GM21390 (cell line): ENCODE results near the gene IGF1.

Source experiments
- ATAC-seq: cut with Tn5 transposase; IDR thresholded peaks from one replicate; pipeline ENCODE4 v1.9.1; 2021; ENCODE audit not compliant: unreplicated experiment

Gene IGF1

GRCh38 chr12:102498471-102498870 lies 18.1 kb upstream of the IGF1 start:
- ATAC-seq = no peak

- ATAC-seq = no peak
Measured at GRCh38 chr12:102497743-102498142, 17.4 kb upstream of the IGF1 start.

- no peak for ATAC-seq
Measured at GRCh38 chr12:102496591-102496990, 16.2 kb upstream of the IGF1 start.

DNA sequence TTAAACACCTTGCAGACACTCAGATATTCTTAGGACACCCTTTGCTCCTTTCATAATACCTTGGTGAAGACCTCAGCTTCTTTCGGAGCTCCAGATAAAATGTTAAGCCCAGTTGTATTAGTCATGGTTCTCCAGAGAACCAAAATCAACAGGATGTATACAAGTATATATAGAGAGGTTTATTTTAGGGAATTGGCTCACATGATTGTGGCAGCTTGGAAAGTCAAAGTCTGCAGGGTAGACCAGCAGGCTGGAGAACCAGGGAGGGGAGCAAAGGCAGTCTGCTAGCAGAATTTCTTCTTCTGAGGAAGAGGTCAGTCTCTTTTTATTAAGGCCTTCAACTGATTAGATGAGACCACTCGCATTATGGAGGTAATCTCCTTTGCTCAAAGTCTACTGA lies 6.9 kb upstream of the IGF1 start:
- ATAC-seq = no peak

DNA sequence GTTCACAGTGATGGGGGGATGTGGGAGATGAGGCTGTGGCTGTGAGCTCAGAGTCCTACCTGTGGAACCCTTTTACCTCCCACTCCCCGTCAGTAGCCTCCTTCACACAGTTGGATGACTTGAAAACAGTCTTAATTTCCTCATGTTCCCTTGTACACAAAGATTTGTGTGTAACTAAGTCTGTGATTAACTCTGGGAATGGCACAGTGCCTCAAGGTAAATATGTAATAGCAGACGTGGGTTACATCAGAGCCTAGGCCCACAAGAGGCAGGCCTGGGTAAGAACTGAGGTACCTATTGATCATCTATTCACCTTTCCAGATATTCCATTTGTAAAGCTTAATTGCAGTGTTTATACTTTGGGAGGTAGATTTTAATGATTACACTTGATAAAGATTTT lies 5.8 kb upstream of the IGF1 start:
- ATAC-seq = no peak

- peak; percentile 50 for ATAC-seq
Measured at GRCh38 chr12:102484428-102484958, 4.1 kb upstream of the IGF1 start.

- no peak for ATAC-seq
Measured at GRCh38 chr12:102484017-102484416, 3.7 kb upstream of the IGF1 start.

DNA sequence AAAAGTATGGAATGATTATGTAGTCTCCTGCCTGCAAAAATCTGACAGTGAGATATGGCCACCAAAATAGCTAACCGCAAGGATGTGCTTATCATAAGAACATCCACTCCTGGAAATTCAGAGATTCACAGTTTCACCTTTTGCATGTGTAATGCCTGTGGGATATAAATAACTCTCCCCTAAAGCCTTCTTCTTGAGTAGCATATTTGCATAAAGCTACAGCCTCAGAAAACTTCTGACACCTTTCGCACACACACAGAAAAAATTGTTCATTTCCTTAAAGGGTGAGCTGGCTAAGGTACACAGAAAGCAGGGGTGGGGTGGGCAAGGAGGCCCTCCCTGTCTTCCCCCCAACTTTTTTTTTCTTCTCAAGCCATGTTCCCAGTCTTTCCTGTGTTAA lies 3.1 kb upstream of the IGF1 start:
- peak; percentile 63 for ATAC-seq

- no peak for ATAC-seq
Measured at GRCh38 chr12:102481705-102482425, 1.5 kb upstream of the IGF1 start.

- no peak for ATAC-seq
Measured at GRCh38 chr12:102479939-102480338, 424 bp downstream of the IGF1 start.

DNA sequence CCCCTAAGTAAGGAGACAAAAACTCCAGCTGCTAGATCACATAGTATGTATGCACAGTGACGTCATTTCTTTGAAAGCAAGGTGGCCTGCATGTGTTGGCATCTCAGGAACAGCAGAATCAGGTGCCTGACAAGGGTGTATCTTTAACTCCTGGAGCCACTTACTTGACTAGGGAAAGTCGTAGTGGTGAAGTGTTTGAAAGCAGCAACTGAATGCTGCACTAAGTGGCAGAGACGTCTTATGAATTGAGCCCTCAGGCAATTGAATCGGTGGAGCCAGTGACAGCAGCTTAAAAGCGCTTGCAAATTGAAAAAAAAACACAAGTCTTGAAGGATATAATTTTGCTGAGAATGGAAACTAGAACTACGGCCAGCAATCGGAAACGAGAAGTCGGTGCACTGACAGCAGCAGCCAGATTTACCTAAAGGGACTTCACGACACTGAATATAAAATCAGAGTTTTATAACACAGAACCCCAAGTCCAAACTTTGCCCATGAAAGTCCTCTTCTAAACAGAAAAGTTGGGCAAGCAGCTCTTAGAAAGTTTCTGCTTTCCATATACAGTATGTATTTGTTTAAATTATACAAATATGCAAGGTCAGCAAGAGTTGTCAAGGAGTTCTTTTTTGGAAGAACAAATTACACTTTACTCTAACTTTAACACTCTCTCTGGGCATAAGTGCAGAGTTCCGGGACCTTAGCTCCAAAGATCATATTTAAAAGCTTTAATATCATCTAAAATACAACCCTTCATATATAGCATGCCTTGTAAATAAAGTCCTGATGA lies 1.1 kb downstream of the IGF1 start:
- ATAC-seq = peak; percentile 25

DNA sequence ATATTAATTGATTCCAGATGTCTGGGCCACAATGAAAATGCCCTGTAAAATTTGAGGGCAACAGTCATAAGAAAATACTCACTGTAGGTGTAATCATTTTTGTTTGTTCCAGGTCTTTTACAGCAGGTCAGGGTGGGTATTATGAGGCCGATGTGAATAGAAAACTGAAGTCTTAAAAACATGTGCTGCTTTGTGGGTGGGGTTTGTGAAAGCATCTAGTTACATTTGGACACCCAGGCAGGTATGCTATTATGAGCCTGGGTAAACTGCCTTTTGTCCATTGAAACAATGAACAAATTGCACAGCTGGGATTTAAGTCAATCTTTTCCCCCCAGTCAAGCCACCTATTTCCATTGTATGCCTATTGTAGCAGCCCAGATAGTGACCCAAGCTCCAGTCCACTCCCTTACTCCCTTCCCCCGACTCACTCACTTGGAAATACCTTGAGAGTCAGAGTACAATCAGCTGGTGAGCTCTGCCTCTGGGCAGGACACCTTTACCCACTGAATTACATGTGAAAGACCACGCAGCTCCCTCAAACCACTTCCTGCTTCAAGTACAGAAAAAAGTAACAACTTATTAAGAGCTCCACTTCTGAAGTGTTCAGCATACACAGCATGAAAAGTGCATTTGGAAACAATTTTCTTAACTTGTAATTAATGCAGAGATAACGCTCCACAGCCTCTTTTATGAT lies 1.8 kb downstream of the IGF1 start:
- ATAC-seq = peak; percentile 63

GRCh38 chr12:102475355-102475754 lies 5.0 kb downstream of the IGF1 start:
- ATAC-seq = no peak

DNA sequence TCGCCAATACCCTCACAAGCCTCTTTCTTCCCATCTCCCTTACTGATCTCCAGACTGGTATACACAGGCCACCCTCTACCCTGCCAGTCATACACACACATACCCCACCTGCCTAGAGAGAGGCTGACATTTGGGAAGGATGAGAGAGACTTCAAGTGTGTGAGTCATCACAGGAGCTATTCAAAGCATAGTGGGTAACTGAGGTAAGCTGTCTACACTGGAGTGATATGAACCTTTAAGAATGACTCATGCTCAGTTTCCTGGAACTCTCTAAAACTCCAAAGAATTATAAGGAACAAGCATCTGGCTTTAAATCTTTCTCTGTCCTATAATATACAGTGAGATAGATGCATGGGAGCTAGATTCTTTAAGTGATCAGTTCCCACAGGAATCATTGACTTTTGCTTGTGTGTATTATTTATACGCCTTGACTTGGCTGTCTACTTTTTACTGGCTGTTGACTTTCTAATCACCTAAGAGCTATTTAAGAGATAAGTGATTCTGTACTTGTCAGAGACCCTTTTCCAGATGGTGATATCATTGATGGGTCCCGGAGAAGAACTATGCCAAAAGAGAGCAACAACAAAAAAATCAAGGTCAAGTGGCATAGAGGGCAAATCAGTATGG lies 5.8 kb downstream of the IGF1 start:
- ATAC-seq = no peak

- no peak for ATAC-seq
Measured at GRCh38 chr12:102472496-102472895, 7.9 kb downstream of the IGF1 start.

- no peak for ATAC-seq
Measured at GRCh38 chr12:102471556-102471955, 8.8 kb downstream of the IGF1 start.

GRCh38 chr12:102470945-102471344 lies 9.4 kb downstream of the IGF1 start:
- ATAC-seq = no peak

- no peak for ATAC-seq
Measured at GRCh38 chr12:102468261-102468915, 12.0 kb downstream of the IGF1 start.

DNA sequence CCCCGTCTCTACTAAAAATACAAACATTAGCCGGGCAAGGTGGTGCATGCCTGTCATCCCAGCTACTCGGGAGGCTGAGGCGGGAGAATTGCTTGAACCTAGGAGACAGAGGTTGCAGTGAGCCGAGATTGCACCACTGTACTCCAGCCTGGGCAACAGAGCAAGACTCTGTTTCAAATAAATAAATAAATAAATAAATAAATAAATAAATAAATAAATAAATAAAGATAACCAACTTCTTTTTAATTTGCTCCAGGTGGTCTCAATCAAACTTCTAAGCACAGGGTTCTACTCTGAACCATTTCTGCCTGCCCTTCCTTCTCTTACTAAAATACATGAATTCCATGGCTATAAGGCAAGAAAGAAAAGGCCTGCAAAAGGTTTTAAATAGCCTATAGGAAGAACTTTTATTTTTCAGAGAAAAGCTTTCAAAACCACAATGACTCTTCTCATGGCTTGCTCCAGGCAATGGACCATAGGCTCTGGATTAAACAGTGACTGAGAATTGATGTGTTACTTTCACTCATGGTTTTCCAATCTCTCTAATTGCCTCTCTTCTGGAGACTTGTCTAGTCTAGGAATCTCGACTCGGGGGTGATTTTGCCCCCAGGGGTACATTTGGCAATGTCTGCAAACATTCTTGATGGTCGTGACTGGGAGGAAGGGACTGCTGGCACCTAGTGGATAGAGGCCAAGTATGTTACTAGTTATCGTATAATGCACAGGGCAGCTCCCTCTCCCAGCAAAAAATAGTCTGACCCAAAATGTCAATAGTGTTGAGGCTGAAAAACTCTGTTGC lies 14.4 kb downstream of the IGF1 start:
- ATAC-seq = no peak
